ENCODE results near the gene FGD6.

- TF ChIP-seq POLR2AphosphoS5 (IDR thresholded peaks at IDR 0.05; ENCODE audit: low read depth, low read length), result no peak
- TF ChIP-seq POLR2A (IDR thresholded peaks at IDR 0.05; ENCODE audit: low read depth, low read length), result no peak
- no peak for TF ChIP-seq TAF1 (IDR thresholded peaks at IDR 0.05; ENCODE audit: borderline replicate concordance, low read depth, low read length)
Observed at GRCh38 chr12:95214466-95214865, 2.8 kb downstream of the FGD6 start.
